Parathyroid adenoma (tissue), 2 donors: ENCODE data around the gene ARHGAP26.

Source experiments
- H2AFZ ChIP-seq: fragments of 300-600 bp; sonication (generic); one replicate; pipeline ENCODE4 v1.7.0; 2017; ENCODE audit warnings: antibody characterized with exemption, mild to moderate bottlenecking
- H3K27ac ChIP-seq: fragments of 300-600 bp; sonication (generic); one replicate; pipeline ENCODE4 v1.7.0; 2017
- H3K27me3 ChIP-seq: fragments of 300-600 bp; sonication (generic); one replicate; pipeline ENCODE4 v1.7.0; 2017; ENCODE audit warnings: low read length; ENCODE audit not compliant: control insufficient read depth, insufficient read depth
- H3K36me3 ChIP-seq: fragments of 300-600 bp; sonication (generic); one replicate; pipeline ENCODE4 v1.7.0; 2017; ENCODE audit warnings: low read length; ENCODE audit not compliant: control insufficient read depth, insufficient read depth
- H3K4me1 ChIP-seq: fragments of 300-600 bp; sonication (generic); one replicate; pipeline ENCODE4 v1.7.0; 2017; ENCODE audit warnings: control low read depth
- H3K4me2 ChIP-seq: fragments of 300-600 bp; sonication (generic); one replicate; pipeline ENCODE4 v1.7.0; 2017; ENCODE audit warnings: low read length
- H3K4me3 ChIP-seq: fragments of 300-600 bp; sonication (generic); one replicate; pipeline ENCODE4 v1.7.0; 2017; ENCODE audit warnings: low read depth, low read length
- H3K79me2 ChIP-seq: fragments of 300-600 bp; sonication (generic); one replicate; pipeline ENCODE4 v1.7.0; 2017; ENCODE audit warnings: control low read depth
- H3K9ac ChIP-seq: fragments of 300-600 bp; sonication (generic); one replicate; pipeline ENCODE4 v1.7.0; 2017; ENCODE audit warnings: mild to moderate bottlenecking
- H3K9me3 ChIP-seq: fragments of 300-600 bp; sonication (generic); one replicate; pipeline ENCODE4 v1.7.0; 2017; ENCODE audit warnings: low read length; ENCODE audit not compliant: control insufficient read depth
- TF ChIP-seq, protein P1 (sequence below): fragments of 300-600 bp; sonication (generic); IDR thresholded peaks from one replicate; pipeline ENCODE4 v1.7.0; 2017; ENCODE audit warnings: antibody characterized with exemption, mild to moderate bottlenecking
- donor health status: primary hyperparathyroidism.

The ARHGAP26 gene

DNA sequence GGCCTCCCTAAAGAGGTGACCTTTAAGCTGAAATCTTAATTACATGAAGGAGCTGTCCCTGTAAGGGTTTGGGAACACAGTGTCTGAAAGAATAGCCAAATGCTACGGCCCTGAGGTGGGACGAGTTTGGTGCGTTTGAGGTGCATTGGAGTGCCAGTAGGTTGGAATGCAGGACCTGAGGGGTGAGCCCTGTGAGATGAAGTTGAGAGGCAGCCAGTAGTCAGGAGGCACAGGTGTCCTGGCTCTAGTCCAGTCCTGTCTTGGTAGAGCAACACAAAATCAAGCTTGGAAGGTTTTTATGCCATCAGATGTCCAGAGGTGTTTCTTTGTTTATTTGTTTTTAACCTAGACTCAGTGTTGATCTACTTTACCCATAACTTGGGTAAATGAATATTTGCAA lies 108.5 kb downstream of the ARHGAP26 start:
- Histone ChIP-seq H3K27ac (no peak overlapping the region), H3K27me3 (no peaks in the 10 kb centered on the region), H3K79me2 (no peaks in the 10 kb centered on the region), H3K4me3 (no peak overlapping the region), H2AFZ (no peak overlapping the region), H3K4me2 (no peak overlapping the region), H3K9me3 (no peaks in the 10 kb centered on the region), H3K36me3 (no peaks in the 10 kb centered on the region), H3K4me1 (no peaks in the 10 kb centered on the region), H3K9ac (no peak overlapping the region)
- TF ChIP-seq, protein P1, sequence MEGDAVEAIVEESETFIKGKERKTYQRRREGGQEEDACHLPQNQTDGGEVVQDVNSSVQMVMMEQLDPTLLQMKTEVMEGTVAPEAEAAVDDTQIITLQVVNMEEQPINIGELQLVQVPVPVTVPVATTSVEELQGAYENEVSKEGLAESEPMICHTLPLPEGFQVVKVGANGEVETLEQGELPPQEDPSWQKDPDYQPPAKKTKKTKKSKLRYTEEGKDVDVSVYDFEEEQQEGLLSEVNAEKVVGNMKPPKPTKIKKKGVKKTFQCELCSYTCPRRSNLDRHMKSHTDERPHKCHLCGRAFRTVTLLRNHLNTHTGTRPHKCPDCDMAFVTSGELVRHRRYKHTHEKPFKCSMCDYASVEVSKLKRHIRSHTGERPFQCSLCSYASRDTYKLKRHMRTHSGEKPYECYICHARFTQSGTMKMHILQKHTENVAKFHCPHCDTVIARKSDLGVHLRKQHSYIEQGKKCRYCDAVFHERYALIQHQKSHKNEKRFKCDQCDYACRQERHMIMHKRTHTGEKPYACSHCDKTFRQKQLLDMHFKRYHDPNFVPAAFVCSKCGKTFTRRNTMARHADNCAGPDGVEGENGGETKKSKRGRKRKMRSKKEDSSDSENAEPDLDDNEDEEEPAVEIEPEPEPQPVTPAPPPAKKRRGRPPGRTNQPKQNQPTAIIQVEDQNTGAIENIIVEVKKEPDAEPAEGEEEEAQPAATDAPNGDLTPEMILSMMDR = no peak

DNA sequence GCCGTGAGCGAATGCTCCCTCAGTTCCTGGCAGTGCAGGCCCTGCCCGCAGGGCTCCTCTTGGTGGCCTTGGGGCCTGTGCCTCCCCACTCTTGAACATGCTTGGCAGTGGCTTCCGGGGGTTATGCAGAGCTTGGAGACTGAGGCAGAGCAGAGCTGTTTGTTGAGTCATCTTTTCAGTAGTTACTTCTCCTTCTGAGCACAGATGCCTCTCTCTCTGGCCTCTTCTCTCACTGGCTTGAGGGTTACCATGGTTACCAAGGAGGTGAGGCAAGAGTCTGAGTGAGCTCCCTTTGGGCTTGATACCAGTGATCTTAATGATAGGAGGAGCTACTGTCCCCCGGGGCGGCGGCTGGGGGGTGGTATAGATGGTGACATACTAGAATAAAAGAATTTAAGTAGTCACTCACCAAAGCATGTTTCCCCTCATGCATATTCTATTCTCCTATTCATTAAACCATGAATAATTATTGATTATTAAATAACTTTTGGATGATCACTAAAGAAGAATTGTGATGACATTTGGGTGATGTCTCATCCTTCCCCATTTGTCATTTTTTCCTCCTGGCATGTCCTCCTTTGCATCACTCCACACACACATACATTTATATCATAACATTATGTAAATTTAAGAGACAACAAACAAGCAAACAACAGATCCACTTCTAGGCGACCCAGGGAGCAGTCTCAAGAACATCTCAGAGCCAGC lies 111.1 kb downstream of the ARHGAP26 start:
- H2AFZ ChIP-seq = no peak overlapping the region
- no peaks in the 10 kb centered on the region for H3K36me3 ChIP-seq
- H3K27ac ChIP-seq = no peak overlapping the region
- no peaks in the 10 kb centered on the region for H3K79me2 ChIP-seq
- no peaks in the 10 kb centered on the region for H3K9me3 ChIP-seq
- H3K27me3 ChIP-seq = no peaks in the 10 kb centered on the region
- no peak overlapping the region for H3K4me3 ChIP-seq
- H3K9ac ChIP-seq = no peak overlapping the region
- H3K4me1 ChIP-seq = no peaks in the 10 kb centered on the region
- no peak overlapping the region for H3K4me2 ChIP-seq
- TF ChIP-seq, protein P1 = no peak

DNA sequence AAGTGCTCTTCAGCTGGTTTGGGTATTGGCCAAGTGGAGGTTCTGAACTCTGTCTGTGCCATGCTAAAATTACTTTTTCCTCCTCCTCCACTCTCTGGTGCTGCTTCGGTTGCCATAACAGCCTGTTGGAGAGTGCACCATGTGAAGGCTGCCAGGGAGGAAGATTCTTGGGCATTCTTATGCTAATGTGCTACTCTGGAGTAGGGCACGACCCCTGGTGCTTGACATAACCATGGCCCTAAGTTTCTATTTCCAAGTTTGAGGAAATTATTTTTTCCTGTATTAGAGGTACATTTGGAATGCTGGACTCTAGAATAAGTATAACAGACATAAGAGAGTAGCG lies 111.6 kb downstream of the ARHGAP26 start:
- Histone ChIP-seq H3K36me3 (no peaks in the 10 kb centered on the region), H3K9me3 (no peaks in the 10 kb centered on the region), H3K4me1 (no peaks in the 10 kb centered on the region), H3K27ac (no peak overlapping the region), H2AFZ (no peak overlapping the region), H3K4me3 (no peak overlapping the region), H3K4me2 (no peak overlapping the region), H3K9ac (no peak overlapping the region), H3K79me2 (no peaks in the 10 kb centered on the region), H3K27me3 (no peaks in the 10 kb centered on the region)
- TF ChIP-seq, protein P1 = no peak

DNA sequence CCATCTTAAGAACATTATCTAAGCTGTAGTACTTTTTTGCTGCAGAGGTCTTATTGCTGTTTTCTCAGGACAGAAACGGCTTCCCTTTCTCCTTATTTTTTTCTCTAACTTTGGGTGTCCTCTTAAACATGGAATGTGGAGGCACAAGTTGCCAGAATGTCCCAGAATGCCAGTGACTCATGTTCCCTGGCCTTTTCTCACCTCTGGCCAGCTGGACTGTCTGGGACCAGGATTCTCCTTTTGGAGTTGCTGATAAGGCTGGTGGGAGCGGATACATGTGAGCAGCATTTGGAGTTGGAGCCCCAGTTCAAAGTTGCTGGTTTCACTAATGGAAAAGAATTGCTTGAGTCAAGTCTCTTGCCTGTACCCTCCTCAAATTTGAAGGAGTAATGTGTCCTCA lies 112.8 kb downstream of the ARHGAP26 start:
- Histone ChIP-seq H3K4me3 (no peak overlapping the region), H3K27me3 (no peaks in the 10 kb centered on the region), H3K4me2 (no peak overlapping the region), H3K79me2 (no peaks in the 10 kb centered on the region), H3K4me1 (no peaks in the 10 kb centered on the region), H3K9ac (no peak overlapping the region), H3K36me3 (no peaks in the 10 kb centered on the region), H2AFZ (no peak overlapping the region), H3K9me3 (no peaks in the 10 kb centered on the region), H3K27ac (no peak overlapping the region)
- TF ChIP-seq, protein P1 = no peak

DNA sequence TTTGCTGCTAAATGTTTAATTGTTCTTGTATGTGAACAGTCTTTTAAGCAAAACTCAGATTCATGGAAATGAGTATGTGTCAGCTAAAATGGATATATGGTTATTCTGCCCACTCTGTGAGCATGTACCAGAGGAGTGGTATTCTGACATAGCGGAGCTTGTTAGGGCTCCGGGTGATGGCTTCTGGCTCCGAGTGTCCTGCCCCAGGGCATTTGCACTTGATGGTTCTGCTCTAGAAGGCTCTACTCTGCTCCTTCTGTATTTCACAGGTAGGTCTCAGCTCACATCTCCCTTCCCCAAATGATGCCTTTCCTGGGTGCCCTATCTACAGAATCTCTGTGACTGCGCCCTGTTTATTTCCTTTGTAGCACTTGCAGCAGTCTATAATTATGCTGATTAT lies 113.3 kb downstream of the ARHGAP26 start:
- H3K4me2 ChIP-seq = no peak overlapping the region
- H3K9me3 ChIP-seq = no peaks in the 10 kb centered on the region
- no peaks in the 10 kb centered on the region for H3K27me3 ChIP-seq
- no peak overlapping the region for H2AFZ ChIP-seq
- no peak overlapping the region for H3K9ac ChIP-seq
- TF ChIP-seq, protein P1 = no peak
- H3K36me3 ChIP-seq = no peaks in the 10 kb centered on the region
- no peak overlapping the region for H3K4me3 ChIP-seq
- H3K4me1 ChIP-seq = no peaks in the 10 kb centered on the region
- no peak overlapping the region for H3K27ac ChIP-seq
- H3K79me2 ChIP-seq = no peaks in the 10 kb centered on the region
